ENCODE data around the gene AKAP13.

The AKAP13 gene

DNA sequence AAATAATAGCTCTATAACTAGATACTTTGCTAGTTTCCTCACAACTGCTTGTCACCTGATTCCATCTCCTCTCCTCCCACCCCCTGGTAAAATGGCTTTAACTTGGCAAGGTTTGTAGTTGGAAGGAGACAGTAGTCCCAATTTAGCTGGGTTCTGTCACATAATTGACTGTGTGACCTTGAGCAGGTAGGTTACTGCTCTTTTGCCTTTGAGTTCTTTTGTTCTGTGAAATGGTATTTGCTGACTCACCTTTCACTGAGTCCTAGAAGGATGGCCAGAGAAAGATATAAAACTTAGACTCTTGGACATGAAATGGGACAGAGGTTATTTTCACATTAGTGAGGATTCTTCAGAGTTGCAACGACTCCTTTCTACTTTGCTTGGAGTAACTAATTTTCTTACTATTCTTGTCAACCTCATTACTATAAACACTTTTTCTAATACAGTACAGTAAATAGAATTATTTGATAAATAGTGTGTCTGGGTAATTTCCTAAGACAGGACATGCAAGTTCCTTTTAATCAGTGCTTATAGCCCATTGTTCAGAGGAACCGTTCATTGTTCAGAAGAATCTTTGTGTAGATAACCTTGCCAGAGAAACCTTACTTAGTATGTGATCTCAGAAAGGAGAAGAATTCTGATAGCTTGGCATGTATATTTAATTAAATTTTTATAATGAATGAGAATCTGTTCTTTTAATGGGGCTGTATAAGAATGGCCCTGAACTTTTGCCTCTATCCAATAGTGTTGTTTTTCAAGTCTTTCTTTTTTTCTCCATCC lies 14.3 kb downstream of the AKAP13 start:
- no peak overlapping the region for H3K4me3 Mint-ChIP-seq
- ATAC-seq: no peak
- H3K27ac Mint-ChIP-seq: no peak overlapping the region
- H3K4me1 Mint-ChIP-seq: peaks cover 39% of the 10 kb centered on the region
- H3K27me3 Mint-ChIP-seq: no peaks in the 10 kb centered on the region
- no peak for DNase-seq
- no peaks in the 10 kb centered on the region for H3K9me3 Mint-ChIP-seq

DNA sequence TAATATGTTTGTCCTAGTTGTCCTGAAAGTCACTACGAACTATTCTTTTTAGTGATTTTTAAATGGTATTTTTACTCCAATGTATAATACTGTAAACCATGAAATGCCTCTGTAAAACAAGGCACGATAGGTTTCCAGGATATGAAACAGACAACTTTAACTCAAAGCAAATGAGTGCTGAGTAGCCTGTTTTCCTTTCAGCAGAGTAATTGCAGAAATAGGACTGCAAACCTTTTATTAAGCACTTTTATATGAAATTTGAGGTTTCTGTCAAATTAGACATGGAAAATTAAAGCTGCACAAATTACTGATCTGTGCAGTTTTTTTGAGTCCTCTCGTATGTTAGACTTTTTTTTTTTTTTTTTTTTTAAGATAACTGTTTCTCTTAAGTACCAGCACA lies 16.2 kb downstream of the AKAP13 start:
- ATAC-seq: no peak
- no peak for DNase-seq
- H3K27ac Mint-ChIP-seq: no peak overlapping the region

DNA sequence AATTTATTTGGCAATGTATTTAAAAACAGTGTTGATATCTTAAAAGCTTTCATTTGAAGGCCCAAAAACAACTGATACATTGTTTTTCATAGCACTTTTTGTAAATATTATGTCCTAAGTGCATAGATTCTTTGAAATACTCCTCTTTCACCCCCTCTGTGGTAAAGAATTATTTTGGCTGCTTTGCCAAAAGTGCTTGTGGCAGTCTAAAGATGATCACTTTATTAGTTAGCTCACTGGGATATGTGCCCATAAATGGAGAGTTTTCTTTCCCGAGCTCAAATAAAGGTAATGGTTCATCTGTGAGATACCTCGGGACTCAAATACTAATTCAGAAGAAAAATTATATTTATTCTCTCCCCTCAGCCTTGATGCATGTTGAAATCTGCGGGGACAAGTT lies 16.7 kb downstream of the AKAP13 start:
- H3K4me3 Mint-ChIP-seq: no peak overlapping the region
- H3K27me3 Mint-ChIP-seq: no peaks in the 10 kb centered on the region
- no peak for DNase-seq
- no peak for ATAC-seq
- no peak overlapping the region for H3K27ac Mint-ChIP-seq
- peaks cover 63% of the 10 kb centered on the region for H3K4me1 Mint-ChIP-seq
- no peaks in the 10 kb centered on the region for H3K9me3 Mint-ChIP-seq

More for the DNA sequence above, 16.2 kb downstream of the AKAP13 start:
- Mint-ChIP-seq H3K4me1 (peaks cover 57% of the 10 kb centered on the region), H3K27me3 (no peaks in the 10 kb centered on the region), H3K9me3 (no peaks in the 10 kb centered on the region), H3K4me3 (no peak overlapping the region)

DNA sequence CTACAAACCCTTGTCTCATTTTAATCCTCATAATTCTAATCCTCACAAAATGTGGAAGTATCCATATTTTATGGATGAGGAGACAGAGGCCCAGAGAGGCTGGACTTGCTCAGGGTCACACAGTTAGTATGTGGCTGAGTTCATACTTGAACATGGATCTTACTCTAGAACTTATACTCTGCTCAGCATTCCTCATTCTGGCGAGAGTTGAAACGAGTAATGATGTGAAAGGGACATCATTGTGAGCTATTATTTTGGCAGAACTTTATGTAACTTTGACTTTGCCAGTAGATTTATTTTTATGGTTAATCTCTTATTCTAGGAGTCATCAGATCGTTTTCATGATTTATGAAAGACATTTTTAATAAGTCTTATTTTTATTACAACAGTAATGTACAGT lies 17.5 kb downstream of the AKAP13 start:
- ATAC-seq: no peak
- no peak overlapping the region for H3K27ac Mint-ChIP-seq
- no peak for DNase-seq
- H3K4me1 Mint-ChIP-seq: peaks cover 65% of the 10 kb centered on the region
- H3K9me3 Mint-ChIP-seq: no peaks in the 10 kb centered on the region
- no peaks in the 10 kb centered on the region for H3K27me3 Mint-ChIP-seq
- H3K4me3 Mint-ChIP-seq: no peak overlapping the region

DNA sequence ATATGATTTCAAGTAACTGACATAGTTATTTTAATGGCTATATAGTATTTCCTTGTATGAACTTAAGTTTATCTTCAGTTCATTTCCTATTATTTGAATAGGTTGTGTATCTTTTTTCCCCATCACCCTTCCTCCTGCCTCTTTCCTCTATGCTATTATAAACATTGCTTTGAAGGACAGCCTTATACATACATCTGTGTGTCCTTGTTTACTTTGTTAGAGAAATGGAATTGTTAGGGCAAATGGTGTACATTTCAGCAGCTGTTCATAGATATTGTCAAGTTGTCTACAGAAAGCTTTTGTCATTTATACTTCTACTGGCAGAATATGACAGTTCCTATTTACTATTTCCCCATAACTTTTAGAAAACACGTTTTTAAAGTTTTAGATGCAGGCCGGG lies 18.4 kb downstream of the AKAP13 start:
- DNase-seq: no peak
- Mint-ChIP-seq H3K27me3 (no peaks in the 10 kb centered on the region), H3K4me1 (peaks cover 62% of the 10 kb centered on the region), H3K4me3 (no peak overlapping the region), H3K9me3 (no peaks in the 10 kb centered on the region), H3K27ac (no peak overlapping the region)
- no peak for ATAC-seq

DNA sequence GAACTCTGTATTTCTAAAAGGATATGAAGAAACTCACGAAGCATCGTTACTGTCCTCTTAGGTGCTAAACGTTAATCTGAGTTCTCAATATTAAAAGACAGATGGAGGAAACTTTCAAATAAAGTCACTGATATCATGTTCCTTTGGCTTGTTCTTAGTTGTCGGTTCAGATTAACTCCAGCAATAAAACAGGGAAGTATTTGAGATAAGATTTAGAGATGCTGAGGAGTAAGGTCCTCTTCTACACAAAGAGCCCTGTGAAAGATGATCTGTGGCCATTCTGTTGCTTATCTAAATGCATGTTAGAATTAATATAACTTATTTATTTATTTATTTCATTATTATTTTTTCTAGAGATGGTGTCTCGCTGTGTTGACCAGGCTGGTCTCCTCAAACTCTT lies 19.2 kb downstream of the AKAP13 start:
- DNase-seq: no peak
- no peak for ATAC-seq
- Mint-ChIP-seq H3K27ac (no peak overlapping the region), H3K4me3 (no peak overlapping the region), H3K27me3 (no peaks in the 10 kb centered on the region), H3K9me3 (no peaks in the 10 kb centered on the region), H3K4me1 (peaks cover 62% of the 10 kb centered on the region)

DNA sequence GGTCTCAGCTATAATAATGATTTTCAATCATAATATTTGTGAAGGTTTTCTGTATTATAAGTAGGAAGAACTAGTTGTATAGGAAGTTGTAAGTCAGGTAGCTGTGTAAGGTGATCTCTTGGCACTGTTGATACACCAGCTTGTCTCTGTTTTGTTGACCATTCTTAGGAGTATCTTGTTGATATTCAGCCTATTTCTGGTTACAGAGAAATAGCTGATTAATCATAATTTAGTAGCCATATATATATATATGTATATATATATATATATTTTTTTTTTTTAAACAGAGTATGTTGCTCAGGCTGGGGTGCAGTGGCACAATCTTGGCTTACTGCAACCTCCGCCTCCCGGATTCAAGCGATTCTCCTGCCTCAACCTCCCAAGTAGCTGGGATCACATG lies 20.2 kb downstream of the AKAP13 start:
- Mint-ChIP-seq H3K4me1 (peaks cover 66% of the 10 kb centered on the region), H3K9me3 (no peaks in the 10 kb centered on the region), H3K27me3 (no peaks in the 10 kb centered on the region), H3K27ac (no peak overlapping the region), H3K4me3 (no peak overlapping the region)
- DNase-seq (no peak), ATAC-seq (no peak)

DNA sequence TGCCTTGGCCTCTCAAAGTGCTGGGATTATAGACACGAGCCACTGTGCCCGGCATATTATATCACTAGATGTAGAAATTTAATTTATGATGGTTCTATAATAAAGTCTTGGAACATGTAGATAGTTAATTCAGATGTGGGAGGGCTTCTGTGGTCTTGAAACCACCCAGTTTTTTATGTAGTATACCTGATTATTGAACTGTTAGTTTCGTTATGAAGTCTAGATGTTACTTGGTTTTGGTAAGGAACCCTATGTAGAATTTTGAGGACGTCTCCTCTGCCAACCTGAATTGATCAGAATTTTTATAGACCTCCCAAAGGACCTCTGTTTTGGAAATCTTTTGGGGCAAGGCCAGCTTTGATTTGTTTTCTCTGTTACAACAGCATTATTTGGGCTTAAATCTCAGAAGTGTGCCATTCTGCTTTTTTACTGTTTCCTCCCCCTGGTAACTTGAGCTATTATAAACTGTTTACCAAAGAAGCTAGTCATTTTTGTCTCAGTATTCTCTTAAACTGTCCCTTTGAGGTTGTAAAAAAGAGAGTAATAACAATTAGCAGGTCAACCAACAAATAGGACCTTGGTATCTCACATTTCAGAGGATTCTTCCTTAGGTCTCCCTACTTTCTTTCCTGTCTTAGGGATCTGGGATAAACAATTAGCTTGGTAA lies 20.8 kb downstream of the AKAP13 start:
- Mint-ChIP-seq H3K27me3 (no peaks in the 10 kb centered on the region), H3K27ac (peak overlapping the region in 1 of 2 donors; percentile 76), H3K4me1 (peaks cover 66% of the 10 kb centered on the region), H3K4me3 (peak overlapping the region; percentile 65 to 67), H3K9me3 (no peaks in the 10 kb centered on the region)
- DNase-seq: no peak
- peak; percentile 72 for ATAC-seq

DNA sequence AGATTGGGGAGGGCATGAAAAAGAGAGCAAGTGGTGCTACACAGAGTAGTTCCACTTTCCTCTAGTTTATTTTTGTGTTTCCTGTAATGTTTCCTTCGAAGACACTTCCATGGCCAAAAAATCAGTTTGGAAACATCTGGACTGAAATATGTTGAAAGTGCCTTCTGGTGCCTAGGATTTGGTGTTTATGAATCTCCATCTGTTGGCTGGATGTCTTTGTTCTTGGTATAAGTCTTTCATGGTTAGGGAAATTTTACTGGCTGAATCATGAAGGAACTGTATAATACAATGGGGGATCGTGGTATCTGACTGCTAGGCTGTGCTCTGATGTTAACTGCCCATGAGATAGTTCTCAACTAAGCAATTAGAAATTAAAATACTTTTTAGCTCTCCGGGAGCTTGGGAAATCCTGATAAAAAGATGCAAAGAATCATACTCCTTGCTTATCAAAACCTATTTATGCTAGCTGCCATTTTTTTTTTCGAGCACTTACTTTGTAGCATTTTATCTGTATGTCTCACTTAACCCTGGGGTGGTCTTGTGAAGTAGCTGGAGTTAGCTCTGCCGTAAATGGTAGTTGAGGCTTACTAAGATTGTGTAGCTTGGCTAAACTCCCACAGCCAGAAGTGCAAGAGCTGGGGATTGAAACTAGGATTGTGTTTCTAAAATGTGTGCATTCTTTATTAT lies 21.9 kb downstream of the AKAP13 start:
- Mint-ChIP-seq H3K27me3 (no peaks in the 10 kb centered on the region), H3K4me1 (peaks cover 73% of the 10 kb centered on the region)
- ATAC-seq: peak; percentile 79

DNA sequence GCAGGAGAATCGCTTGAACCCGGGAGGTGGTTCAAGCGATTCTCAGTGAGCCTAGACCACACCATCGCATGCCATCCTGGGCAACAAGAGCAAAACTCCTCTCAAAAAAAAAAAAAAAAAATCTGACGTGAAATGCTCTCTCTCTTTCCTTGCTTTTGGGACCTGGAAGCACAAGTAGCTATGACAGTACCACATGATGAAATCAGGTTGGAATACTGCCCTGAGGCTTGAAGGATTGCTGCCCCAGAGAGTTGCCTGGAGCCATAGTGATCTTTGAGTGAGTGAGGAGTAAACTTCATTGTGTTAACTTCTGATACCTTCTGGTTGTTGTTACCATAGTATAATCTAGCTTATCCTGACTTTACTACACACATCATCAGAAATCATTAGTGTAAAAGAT lies 23.3 kb downstream of the AKAP13 start:
- DNase-seq (no peak), ATAC-seq (no peak)
- Mint-ChIP-seq H3K4me1 (peaks cover 86% of the 10 kb centered on the region), H3K27ac (peak overlapping the region in 1 of 2 donors; percentile 69), H3K9me3 (no peaks in the 10 kb centered on the region), H3K4me3 (peak overlapping the region in 1 of 2 donors; percentile 28), H3K27me3 (no peaks in the 10 kb centered on the region)

More for the DNA sequence above, 21.9 kb downstream of the AKAP13 start:
- Mint-ChIP-seq H3K9me3 (no peaks in the 10 kb centered on the region), H3K4me3 (peak overlapping the region; percentile 65 to 67), H3K27ac (peak overlapping the region in 1 of 2 donors; percentile 9)
- no peak for DNase-seq

DNA sequence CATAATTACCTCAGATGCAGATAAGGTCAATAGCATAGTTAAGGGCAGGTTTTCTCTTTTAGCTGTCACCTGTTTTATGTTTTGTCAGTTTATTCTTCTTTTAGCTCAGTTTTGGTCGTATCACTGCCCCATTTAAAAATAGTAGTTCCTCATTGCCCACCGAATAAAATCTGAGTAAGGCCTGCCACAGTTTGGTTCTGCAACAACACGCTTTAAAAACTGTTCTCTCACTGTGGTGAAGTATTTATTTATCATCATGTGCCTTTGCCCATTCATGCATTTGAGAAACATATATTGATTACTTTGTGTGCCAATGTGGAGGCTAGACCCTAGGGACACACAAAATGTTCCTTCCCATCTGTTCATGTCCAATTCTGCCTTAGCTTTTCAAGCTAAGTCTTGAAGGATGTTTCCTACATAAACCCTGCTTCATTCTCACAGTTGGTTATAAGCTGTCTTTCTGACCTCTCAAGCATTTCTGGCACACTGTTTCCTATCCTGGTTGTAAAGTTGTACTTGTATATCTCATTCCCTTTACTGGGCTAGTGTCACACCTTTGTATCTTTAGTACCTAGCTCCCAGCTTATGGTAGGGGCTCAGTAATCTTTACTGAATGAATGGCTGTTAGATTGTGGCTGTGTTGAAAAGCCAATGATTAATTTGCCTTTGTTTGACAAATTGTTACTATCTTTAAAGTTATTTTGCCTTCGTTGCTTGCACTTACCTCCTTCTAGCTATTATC lies 23.9 kb downstream of the AKAP13 start:
- no peak for DNase-seq
- no peaks in the 10 kb centered on the region for H3K27me3 Mint-ChIP-seq
- peak overlapping the region; percentile 37 to 55 for H3K4me3 Mint-ChIP-seq
- peaks cover 90% of the 10 kb centered on the region for H3K4me1 Mint-ChIP-seq
- no peak for ATAC-seq
- H3K9me3 Mint-ChIP-seq: no peaks in the 10 kb centered on the region
- H3K27ac Mint-ChIP-seq: peak overlapping the region in 1 of 2 donors; percentile 69

DNA sequence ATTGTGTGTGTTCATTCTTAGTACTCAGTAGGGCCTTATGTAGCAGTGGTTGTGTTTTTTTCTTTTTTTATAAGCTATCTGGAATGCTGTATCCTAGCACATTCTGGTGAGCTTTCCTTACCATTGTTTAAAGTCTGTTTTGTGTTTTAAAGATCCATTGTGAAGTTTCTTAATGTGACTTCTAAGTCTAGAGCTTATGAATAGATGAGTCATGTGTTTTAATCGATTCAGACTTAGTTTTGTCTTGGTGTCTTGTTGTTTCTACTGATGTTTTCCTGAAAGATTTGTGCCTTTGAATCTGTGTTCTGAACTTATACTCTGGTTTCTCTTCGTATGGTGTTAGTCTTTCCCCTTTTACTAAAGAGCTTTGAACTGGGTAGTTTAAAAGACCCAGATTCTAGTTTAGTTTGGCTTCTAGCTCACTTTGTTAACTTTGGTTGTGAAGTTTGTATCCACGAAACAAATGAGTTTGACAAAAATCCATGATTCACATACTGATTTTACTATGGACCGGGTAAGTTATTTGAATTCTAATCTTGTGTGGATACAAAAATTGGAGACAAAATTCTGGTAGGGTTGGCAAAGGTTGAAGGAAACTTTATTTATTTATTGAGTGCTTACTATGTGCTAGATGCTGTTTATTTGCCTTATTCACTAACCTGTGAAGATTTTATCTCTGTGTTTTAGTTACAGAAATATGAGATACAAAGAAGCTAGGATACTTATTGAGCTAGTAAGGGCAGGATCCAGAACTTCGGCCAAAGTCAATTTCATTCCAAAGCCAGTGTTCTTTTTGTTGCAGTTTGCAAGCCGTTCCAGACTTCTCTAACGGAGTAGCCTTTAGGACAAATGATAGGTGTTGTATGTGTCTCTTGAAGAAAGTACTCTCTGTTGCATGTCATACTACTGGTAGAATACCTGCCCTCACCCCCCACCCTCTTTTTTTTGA lies 24.8 kb downstream of the AKAP13 start:
- ATAC-seq (no peak), DNase-seq (no peak)
- peaks cover 95% of the 10 kb centered on the region for H3K4me1 Mint-ChIP-seq
- no peaks in the 10 kb centered on the region for H3K9me3 Mint-ChIP-seq
- peak overlapping the region; percentile 37 to 55 for H3K4me3 Mint-ChIP-seq
- no peaks in the 10 kb centered on the region for H3K27me3 Mint-ChIP-seq
- peak overlapping the region in 1 of 2 donors; percentile 15 for H3K27ac Mint-ChIP-seq

DNA sequence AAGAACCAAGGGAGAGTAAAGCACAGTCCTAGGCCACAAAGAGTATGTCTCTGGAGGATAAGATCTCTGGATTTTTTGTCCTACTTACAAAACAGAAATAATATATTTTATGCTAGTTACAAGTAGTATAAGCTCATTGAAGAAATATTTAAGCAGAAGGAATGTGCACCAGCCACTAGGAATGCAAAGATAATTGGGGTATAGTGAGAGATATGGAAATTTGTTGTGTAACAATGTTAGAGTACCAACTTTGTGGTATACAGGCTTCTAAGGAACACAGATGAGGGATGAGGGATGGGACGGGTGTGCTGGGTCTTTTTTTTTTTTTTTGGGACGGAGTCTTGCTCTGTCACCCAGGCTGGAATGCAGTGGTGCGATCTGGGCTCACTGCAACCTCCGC lies 26.5 kb downstream of the AKAP13 start:
- no peak for ATAC-seq
- DNase-seq: no peak
- H3K27ac Mint-ChIP-seq: peak overlapping the region in 1 of 2 donors; percentile 81
- H3K4me1 Mint-ChIP-seq: peaks cover 95% of the 10 kb centered on the region
- H3K27me3 Mint-ChIP-seq: no peaks in the 10 kb centered on the region
- H3K4me3 Mint-ChIP-seq: peak overlapping the region; percentile 0 to 48
- no peaks in the 10 kb centered on the region for H3K9me3 Mint-ChIP-seq

DNA sequence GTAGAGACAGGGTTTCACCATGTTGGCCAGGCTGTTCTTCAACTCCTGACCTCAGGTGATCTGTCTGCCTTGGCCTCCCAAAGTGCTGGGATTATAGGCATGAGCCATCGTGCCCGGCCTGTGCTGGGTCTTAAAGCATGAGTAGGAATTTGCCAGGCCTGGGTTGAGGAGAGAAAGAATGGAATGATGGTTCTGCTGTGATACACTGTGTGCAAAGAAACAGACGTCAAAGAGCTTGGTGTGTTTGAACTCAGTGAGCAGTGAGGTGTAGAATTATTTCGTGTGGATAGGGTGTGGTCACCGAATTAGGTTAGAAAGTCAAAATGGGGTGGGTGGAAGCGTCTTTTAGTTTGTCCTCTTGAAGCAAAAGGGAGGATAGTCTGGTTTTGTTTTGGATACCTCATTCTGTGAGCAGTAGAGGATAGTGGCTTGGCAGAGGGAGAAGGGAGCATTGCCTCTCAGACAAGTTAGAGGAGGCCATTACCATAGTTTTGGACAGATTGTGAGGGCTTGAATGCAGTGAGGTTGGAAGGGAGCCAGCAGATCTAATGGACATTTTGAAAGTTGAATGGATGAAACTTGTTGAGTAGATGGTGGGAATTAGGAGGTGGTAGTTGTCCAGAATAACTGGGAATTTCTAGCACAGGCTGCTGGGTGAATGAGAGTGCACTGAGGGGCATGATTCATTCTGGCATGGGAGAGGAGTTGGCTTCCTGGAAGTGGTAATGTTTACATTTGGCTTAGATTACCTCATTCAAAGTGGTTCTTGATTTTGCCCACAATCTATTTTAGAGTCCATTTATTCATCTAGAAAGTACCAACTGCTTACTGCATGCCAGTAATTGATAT lies 27.2 kb downstream of the AKAP13 start:
- DNase-seq (peak; percentile 38 to 52), ATAC-seq (peak; percentile 81)
- no peaks in the 10 kb centered on the region for H3K9me3 Mint-ChIP-seq
- no peaks in the 10 kb centered on the region for H3K27me3 Mint-ChIP-seq
- H3K27ac Mint-ChIP-seq: peak overlapping the region; percentile 91 to 92
- peak overlapping the region; percentile 61 to 73 for H3K4me3 Mint-ChIP-seq
- peaks cover 92% of the 10 kb centered on the region for H3K4me1 Mint-ChIP-seq
